ENCODE measurements around the gene KCNC3.

Gene KCNC3

DNA sequence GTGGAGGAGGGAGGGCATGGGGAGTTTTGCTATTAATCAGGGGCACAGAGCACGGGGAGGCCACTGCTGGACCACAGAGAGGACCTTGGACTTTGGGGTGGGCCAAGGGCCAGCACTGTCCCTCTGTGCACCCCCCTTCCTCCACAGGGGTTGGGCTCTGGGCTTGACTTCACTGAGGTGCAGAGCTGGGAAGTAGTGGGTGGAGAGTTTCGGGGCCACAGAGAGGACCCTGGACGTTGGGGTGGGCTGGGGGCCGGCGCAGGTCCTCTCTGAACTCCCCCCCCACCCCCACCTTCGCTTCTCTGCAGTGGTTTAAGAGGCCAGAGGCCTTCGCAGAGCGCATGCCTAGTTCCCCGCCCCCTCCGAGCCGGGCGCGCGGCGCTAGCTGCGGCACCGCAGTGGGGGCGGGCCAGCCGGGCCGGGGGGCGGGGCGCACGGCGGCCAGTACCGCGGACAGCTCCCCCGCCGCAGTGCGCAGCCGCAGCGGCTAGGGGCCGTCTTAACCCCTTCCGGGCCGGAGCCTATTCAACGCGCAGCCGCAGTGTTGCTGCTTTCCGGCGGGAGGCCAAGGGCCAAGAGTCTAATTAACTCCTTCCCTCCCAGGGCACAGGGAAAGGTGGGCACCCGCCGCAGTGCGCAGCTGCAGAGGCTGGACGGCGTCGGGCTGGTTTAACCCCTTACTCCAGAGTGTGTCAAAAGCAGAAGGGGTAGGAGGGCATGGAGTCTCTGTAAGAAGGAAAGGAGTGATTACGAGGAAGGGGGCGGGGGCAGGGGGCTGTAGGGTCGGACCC, 3.7 kb downstream of the KCNC3 start:
- Histone ChIP-seq H3K27me3 (ENCODE audit: control insufficient read depth, insufficient read depth, low read length) (peaks cover 26% of the 10 kb centered on the region), H3K9me3 (ENCODE audit: control insufficient read depth, insufficient read depth, low read depth, low read length) (no peaks in the 10 kb centered on the region), H3K27ac (ENCODE audit: low read depth, low read length) (no peak overlapping the region), H3K9ac (ENCODE audit: low read length) (no peak overlapping the region), H3K4me3 (ENCODE audit: low read depth, low read length) (peak overlapping the region; percentile 79), H3K4me1 (ENCODE audit: control insufficient read depth, insufficient read depth, low read length) (peaks cover 14% of the 10 kb centered on the region), H3K36me3 (ENCODE audit: control insufficient read depth, insufficient read depth, low read length) (peaks cover 11% of the 10 kb centered on the region)

DNA sequence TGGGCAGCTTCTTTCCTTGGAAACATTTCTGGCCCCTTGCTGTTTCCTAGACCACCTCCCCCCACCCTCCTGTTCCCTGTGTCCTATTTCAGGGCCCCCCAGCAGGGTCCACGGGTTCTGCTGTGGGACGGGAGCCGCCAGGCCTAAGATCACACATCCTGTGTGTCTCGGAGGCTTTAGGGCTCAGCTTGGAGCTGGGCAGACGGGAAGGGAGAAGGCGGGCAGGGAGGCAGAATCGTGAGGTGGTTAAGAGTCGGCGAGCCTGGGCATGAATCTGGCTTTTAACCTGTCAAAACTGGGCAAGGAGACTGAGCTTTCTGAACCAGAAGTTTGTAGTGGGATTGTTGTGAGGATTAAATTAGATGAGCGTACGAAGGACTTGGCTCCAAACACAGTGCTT, 4.8 kb downstream of the KCNC3 start:
- Histone ChIP-seq H3K27me3 (ENCODE audit: control insufficient read depth, insufficient read depth, low read length) (peaks cover 26% of the 10 kb centered on the region), H3K4me1 (ENCODE audit: control insufficient read depth, insufficient read depth, low read length) (peaks cover 14% of the 10 kb centered on the region), H3K9me3 (ENCODE audit: control insufficient read depth, insufficient read depth, low read depth, low read length) (no peaks in the 10 kb centered on the region), H3K27ac (ENCODE audit: low read depth, low read length) (no peak overlapping the region), H3K36me3 (ENCODE audit: control insufficient read depth, insufficient read depth, low read length) (peaks cover 14% of the 10 kb centered on the region), H3K4me3 (ENCODE audit: low read depth, low read length) (no peak overlapping the region), H3K9ac (ENCODE audit: low read length) (no peak overlapping the region)

DNA sequence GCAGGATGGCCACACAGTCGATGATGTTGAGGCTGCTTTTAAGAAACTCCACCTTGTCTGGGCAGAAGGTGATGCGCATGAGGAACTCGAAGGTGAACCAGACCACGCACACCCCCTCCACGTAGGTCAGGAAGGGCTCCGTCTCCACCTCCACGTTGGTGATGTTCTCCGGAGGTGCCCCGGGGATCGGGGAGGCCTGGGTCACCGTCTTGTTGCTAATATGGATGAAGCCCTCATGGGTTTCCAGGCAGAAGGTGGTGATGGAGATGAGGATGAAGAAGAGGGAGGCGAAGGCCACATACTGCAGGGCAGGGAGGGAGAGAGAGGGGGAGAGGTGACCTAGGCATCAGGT, 5.4 kb downstream of the KCNC3 start:
- H3K9me3 ChIP-seq (ENCODE audit: control insufficient read depth, insufficient read depth, low read depth, low read length): no peaks in the 10 kb centered on the region
- peaks cover 26% of the 10 kb centered on the region for H3K27me3 ChIP-seq (ENCODE audit: control insufficient read depth, insufficient read depth, low read length)
- no peak overlapping the region for H3K9ac ChIP-seq (ENCODE audit: low read length)
- H3K4me3 ChIP-seq (ENCODE audit: low read depth, low read length): no peak overlapping the region
- H3K4me1 ChIP-seq (ENCODE audit: control insufficient read depth, insufficient read depth, low read length): peaks cover 14% of the 10 kb centered on the region
- peaks cover 14% of the 10 kb centered on the region for H3K36me3 ChIP-seq (ENCODE audit: control insufficient read depth, insufficient read depth, low read length)
- H3K27ac ChIP-seq (ENCODE audit: low read depth, low read length): no peak overlapping the region

DNA sequence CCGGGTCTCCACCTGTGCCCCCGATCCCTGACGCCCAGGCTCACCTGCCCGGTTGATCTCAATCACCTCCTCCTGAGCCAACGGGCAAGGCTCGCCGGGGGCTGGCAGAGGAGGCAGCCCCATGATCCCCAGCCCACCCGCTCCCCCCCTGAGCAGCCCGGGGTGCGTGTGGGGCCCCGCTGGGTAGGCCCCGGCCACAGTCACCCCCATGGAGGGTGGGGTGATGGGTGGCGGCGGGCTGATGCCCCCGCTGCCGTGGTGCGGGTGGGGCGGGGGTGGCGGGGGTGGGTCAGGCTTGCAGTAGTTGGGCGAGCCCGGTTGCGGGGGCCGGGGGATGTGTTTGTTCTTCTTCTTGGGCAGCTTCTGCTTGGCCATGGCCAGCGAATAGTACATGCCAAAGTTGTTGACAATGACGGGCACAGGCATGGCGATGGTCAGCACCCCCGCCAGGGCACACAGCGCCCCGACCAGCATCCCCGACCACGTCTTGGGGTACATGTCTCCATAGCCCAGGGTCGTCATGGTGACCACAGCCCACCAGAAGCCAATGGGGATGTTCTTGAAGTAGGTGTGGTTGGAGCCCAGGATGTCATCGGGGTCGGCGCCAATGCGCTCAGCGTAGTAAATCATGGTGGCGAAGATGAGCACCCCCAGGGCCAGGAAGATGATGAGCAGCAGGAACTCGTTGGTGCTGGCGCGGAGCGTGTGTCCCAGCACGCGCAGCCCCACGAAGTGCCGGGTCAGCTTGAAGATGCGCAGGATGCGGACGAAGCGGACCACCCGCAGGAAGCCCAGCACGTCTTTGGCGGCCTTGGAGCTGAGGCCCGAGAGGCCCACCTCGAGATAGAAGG, 6.0 kb downstream of the KCNC3 start:
- no peak overlapping the region for H3K9ac ChIP-seq (ENCODE audit: low read length)
- peaks cover 22% of the 10 kb centered on the region for H3K27me3 ChIP-seq (ENCODE audit: control insufficient read depth, insufficient read depth, low read length)
- H3K9me3 ChIP-seq (ENCODE audit: control insufficient read depth, insufficient read depth, low read depth, low read length): no peaks in the 10 kb centered on the region
- H3K27ac ChIP-seq (ENCODE audit: low read depth, low read length): no peak overlapping the region
- no peak overlapping the region for H3K4me3 ChIP-seq (ENCODE audit: low read depth, low read length)
- peaks cover 14% of the 10 kb centered on the region for H3K4me1 ChIP-seq (ENCODE audit: control insufficient read depth, insufficient read depth, low read length)
- H3K36me3 ChIP-seq (ENCODE audit: control insufficient read depth, insufficient read depth, low read length): peaks cover 18% of the 10 kb centered on the region

DNA sequence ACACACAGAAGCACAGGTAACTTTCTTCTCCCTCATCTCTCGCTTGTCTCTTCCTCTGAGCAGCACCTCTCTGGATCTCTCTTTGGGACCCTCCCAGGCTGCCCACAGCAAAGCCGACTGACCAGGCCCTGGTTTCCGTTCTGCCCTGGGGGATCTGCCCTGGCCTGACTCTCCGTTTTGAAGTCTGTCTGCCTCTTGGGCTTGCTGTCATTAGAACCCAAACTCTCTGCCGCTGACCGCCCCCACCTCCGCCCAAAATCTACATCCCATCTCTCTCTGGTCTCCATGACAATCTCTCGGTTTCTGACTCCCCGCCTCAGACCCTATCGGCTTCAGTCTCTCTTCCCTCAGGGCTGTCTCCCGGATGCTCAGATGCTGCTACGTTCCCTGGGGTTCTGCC, 6.9 kb downstream of the KCNC3 start:
- peaks cover 18% of the 10 kb centered on the region for H3K36me3 ChIP-seq (ENCODE audit: control insufficient read depth, insufficient read depth, low read length)
- H3K27me3 ChIP-seq (ENCODE audit: control insufficient read depth, insufficient read depth, low read length): peaks cover 14% of the 10 kb centered on the region
- H3K4me1 ChIP-seq (ENCODE audit: control insufficient read depth, insufficient read depth, low read length): peaks cover 10% of the 10 kb centered on the region
- no peaks in the 10 kb centered on the region for H3K9me3 ChIP-seq (ENCODE audit: control insufficient read depth, insufficient read depth, low read depth, low read length)
- no peak overlapping the region for H3K4me3 ChIP-seq (ENCODE audit: low read depth, low read length)
- H3K9ac ChIP-seq (ENCODE audit: low read length): no peak overlapping the region
- no peak overlapping the region for H3K27ac ChIP-seq (ENCODE audit: low read depth, low read length)

DNA sequence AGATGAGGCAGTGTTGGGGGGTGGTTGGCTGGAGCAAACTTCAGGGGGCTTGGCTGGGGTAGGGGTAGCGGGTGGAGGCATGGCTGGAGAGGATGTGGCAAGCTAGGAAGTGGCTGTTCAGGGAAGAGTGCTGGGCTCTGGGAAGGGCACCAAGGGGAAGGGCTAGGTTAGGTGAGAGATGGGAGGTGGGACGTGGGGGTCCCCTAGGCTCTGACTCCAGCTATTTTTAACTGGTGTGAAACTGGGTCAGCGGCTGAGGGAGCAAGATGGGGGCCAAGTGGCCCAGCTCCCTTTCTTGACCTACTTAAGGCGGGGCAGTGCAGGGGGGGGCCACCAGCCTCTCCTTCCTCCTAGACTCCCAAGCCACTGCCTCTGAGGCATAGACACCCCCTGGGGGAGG, 7.3 kb downstream of the KCNC3 start:
- H3K27me3 ChIP-seq (ENCODE audit: control insufficient read depth, insufficient read depth, low read length): peaks cover 10% of the 10 kb centered on the region
- no peak overlapping the region for H3K27ac ChIP-seq (ENCODE audit: low read depth, low read length)
- H3K4me1 ChIP-seq (ENCODE audit: control insufficient read depth, insufficient read depth, low read length): peaks cover 6% of the 10 kb centered on the region
- H3K4me3 ChIP-seq (ENCODE audit: low read depth, low read length): no peak overlapping the region
- H3K36me3 ChIP-seq (ENCODE audit: control insufficient read depth, insufficient read depth, low read length): peaks cover 18% of the 10 kb centered on the region
- H3K9ac ChIP-seq (ENCODE audit: low read length): no peak overlapping the region
- H3K9me3 ChIP-seq (ENCODE audit: control insufficient read depth, insufficient read depth, low read depth, low read length): no peaks in the 10 kb centered on the region

DNA sequence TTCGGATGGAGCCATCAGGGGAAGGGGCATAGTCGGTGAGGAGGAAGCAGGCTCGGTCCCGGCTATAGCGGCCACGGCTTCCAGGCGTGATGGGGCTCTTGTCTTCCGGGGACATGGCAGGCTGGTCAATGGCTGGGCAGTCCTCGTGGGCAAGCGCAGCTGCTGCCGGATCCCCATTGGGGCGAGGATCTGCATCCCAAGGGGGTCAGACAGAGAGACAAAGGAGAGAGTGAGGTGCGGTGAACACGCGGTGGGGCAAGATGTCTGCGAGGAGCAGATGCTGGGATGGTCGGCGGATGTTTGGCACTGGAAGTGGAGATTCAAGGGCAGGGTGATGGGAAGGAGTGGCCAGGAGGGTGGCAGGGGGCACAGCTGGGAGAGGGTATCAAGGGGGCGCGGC, 8.6 kb downstream of the KCNC3 start:
- no peak overlapping the region for H3K9ac ChIP-seq (ENCODE audit: low read length)
- H3K27ac ChIP-seq (ENCODE audit: low read depth, low read length): no peak overlapping the region
- no peak overlapping the region for H3K4me3 ChIP-seq (ENCODE audit: low read depth, low read length)
- H3K36me3 ChIP-seq (ENCODE audit: control insufficient read depth, insufficient read depth, low read length): peaks cover 18% of the 10 kb centered on the region
- H3K9me3 ChIP-seq (ENCODE audit: control insufficient read depth, insufficient read depth, low read depth, low read length): no peaks in the 10 kb centered on the region
- H3K27me3 ChIP-seq (ENCODE audit: control insufficient read depth, insufficient read depth, low read length): no peaks in the 10 kb centered on the region
- H3K4me1 ChIP-seq (ENCODE audit: control insufficient read depth, insufficient read depth, low read length): peaks cover 4% of the 10 kb centered on the region

DNA sequence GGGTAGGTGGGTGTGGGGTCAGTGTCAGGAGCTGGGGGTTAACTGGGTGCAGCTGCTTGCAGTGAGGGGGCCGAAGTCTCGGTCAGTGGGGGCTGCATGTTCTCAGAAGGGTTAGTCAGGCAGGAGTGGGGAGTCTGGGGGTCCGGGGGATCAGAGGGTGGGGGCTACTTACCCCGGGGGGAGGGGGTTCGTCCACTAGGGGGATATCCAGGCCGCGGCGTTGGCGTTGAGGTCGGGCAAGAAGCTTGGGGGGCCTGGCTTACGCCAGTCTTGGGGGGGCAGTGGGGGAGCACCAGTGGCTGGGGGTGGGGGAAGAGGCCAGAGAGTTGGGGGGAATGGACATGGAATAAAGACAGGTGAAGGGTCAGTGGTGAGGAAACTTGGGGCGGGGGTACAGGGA, 9.1 kb downstream of the KCNC3 start:
- no peaks in the 10 kb centered on the region for H3K27me3 ChIP-seq (ENCODE audit: control insufficient read depth, insufficient read depth, low read length)
- peaks cover 18% of the 10 kb centered on the region for H3K36me3 ChIP-seq (ENCODE audit: control insufficient read depth, insufficient read depth, low read length)

DNA sequence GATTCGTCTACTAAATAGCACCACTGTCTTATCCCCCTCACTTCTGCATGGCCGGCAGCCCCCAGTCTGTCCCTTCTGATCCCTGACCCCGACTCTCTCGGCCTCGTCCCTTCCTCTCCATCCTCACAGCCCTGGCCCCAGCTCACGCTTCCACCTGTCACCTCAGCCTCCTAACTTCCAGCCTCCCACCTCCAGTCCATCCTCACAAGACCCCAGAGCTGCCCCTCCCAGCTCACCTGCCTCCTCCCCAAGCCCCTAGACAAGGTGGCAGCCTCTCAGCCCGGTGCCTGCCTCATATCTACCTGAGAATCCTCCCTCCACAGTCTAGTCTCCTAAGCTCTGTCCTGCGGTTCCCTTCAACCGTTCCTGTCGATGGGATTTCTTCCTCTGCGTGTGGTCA, 10.0 kb downstream of the KCNC3 start:
- Histone ChIP-seq H3K9ac (ENCODE audit: low read length) (no peak overlapping the region), H3K36me3 (ENCODE audit: control insufficient read depth, insufficient read depth, low read length) (peaks cover 18% of the 10 kb centered on the region), H3K27ac (ENCODE audit: low read depth, low read length) (no peak overlapping the region), H3K27me3 (ENCODE audit: control insufficient read depth, insufficient read depth, low read length) (no peaks in the 10 kb centered on the region), H3K4me1 (ENCODE audit: control insufficient read depth, insufficient read depth, low read length) (no peaks in the 10 kb centered on the region), H3K4me3 (ENCODE audit: low read depth, low read length) (no peak overlapping the region), H3K9me3 (ENCODE audit: control insufficient read depth, insufficient read depth, low read depth, low read length) (no peaks in the 10 kb centered on the region)

More for the DNA sequence above, 9.1 kb downstream of the KCNC3 start:
- H3K9me3 ChIP-seq (ENCODE audit: control insufficient read depth, insufficient read depth, low read depth, low read length): no peaks in the 10 kb centered on the region
- no peak overlapping the region for H3K9ac ChIP-seq (ENCODE audit: low read length)
- H3K4me1 ChIP-seq (ENCODE audit: control insufficient read depth, insufficient read depth, low read length): peaks cover 1% of the 10 kb centered on the region
- no peak overlapping the region for H3K4me3 ChIP-seq (ENCODE audit: low read depth, low read length)
- H3K27ac ChIP-seq (ENCODE audit: low read depth, low read length): no peak overlapping the region

DNA sequence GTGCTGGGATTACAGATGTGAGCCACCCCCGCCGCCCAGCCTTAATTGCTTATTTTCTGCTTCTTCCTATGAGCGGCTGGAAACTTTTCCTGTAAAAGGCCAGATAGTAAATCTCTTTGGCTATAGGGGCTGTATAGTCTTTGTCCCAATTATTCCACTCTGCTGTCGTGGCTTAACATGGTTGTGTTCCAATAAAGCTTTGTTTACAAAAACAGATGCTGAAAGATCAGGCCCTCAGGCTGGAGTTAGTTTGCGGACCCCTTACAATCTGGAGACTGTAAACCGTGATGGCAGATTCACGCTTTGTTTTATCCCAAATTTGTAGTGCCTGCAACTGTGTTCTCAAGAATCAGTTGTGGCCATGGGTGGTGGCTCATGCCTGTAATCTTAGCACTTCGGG, 10.7 kb downstream of the KCNC3 start:
- Histone ChIP-seq H3K27me3 (ENCODE audit: control insufficient read depth, insufficient read depth, low read length) (peaks cover 2% of the 10 kb centered on the region; the same call in 1 of the 2 replicates), H3K4me1 (ENCODE audit: control insufficient read depth, insufficient read depth, low read length) (no peaks in the 10 kb centered on the region), H3K27ac (ENCODE audit: low read depth, low read length) (no peak overlapping the region), H3K36me3 (ENCODE audit: control insufficient read depth, insufficient read depth, low read length) (peaks cover 12% of the 10 kb centered on the region), H3K4me3 (ENCODE audit: low read depth, low read length) (no peak overlapping the region), H3K9ac (ENCODE audit: low read length) (no peak overlapping the region), H3K9me3 (ENCODE audit: control insufficient read depth, insufficient read depth, low read depth, low read length) (no peaks in the 10 kb centered on the region)

DNA sequence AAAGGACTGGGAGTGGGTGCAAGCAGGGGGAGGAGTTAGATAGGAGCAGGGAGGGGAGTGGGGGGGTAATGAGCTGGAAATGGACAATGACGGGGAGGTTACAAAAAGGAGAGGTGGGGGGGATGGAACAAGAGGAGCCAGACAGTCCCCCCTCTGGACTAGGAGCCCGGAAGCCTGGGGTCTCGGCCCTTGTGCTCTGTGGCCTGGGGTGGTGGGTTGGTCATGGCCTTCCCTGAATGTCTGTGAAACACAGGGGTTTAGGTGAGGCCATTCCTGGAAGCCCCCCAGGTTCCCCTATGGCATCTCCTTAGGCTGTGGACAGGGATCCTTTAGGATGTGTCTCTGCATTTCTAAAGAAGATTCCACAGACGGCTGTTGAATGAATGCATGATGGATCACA, 12.1 kb downstream of the KCNC3 start:
- Histone ChIP-seq H3K4me3 (ENCODE audit: low read depth, low read length) (no peak overlapping the region), H3K9me3 (ENCODE audit: control insufficient read depth, insufficient read depth, low read depth, low read length) (no peaks in the 10 kb centered on the region), H3K9ac (ENCODE audit: low read length) (no peak overlapping the region), H3K27ac (ENCODE audit: low read depth, low read length) (no peak overlapping the region), H3K4me1 (ENCODE audit: control insufficient read depth, insufficient read depth, low read length) (no peaks in the 10 kb centered on the region), H3K36me3 (ENCODE audit: control insufficient read depth, insufficient read depth, low read length) (peaks cover 6% of the 10 kb centered on the region; the same call in 1 of the 2 replicates), H3K27me3 (ENCODE audit: control insufficient read depth, insufficient read depth, low read length) (peaks cover 9% of the 10 kb centered on the region; the same call in 1 of the 2 replicates)

All from HUES6 (cell line).